Measurements from ENCODE around the gene EPG5.

Gene EPG5

DNA sequence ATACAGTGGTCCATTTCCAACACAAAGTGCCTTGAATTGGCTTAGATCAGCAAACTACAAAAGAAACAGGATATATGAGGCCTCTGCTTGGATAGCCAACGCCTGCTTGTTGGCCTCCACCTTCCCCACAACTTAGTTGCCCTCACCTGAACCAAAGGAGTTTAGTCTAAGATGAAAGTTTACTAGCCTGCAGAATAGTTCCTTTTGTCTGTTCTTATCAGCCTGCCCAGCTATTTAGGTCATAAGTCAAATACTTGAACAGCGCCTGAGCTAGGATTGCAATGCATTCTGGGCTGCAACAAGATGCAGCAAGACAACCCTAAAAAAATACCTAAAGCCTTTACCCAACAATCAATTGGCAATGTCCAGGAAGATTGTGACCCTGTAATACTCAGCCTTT, 13.1 kb upstream of the EPG5 start:
- H3K9me3 ChIP-seq (ENCODE audit: insufficient read depth, low read length) = no peaks in the 10 kb centered on the region
- no peaks in the 10 kb centered on the region for H3K36me3 ChIP-seq (ENCODE audit: low read length)
- H3K9ac ChIP-seq (ENCODE audit: low read length) = no peak overlapping the region
- H3K27me3 ChIP-seq (ENCODE audit: low read length) = no peaks in the 10 kb centered on the region
- no peaks in the 10 kb centered on the region for H3K79me2 ChIP-seq (ENCODE audit: insufficient read depth, low read length)
- no peaks in the 10 kb centered on the region for H3K9me2 ChIP-seq (replicated peaks; ENCODE audit: insufficient read depth, low read length)
- no peak overlapping the region for H3K4me2 ChIP-seq (ENCODE audit: low read depth, low read length, poor library complexity, severe bottlenecking)
- H2AFZ ChIP-seq (ENCODE audit: low read depth, low read length, severe bottlenecking) = no peak overlapping the region
- TF ChIP-seq, protein P1, sequence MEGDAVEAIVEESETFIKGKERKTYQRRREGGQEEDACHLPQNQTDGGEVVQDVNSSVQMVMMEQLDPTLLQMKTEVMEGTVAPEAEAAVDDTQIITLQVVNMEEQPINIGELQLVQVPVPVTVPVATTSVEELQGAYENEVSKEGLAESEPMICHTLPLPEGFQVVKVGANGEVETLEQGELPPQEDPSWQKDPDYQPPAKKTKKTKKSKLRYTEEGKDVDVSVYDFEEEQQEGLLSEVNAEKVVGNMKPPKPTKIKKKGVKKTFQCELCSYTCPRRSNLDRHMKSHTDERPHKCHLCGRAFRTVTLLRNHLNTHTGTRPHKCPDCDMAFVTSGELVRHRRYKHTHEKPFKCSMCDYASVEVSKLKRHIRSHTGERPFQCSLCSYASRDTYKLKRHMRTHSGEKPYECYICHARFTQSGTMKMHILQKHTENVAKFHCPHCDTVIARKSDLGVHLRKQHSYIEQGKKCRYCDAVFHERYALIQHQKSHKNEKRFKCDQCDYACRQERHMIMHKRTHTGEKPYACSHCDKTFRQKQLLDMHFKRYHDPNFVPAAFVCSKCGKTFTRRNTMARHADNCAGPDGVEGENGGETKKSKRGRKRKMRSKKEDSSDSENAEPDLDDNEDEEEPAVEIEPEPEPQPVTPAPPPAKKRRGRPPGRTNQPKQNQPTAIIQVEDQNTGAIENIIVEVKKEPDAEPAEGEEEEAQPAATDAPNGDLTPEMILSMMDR (IDR thresholded peaks at IDR 0.05; ENCODE audit: insufficient read depth, low read length, poor library complexity, severe bottlenecking) = no peak
- TF ChIP-seq EZH2phosphoT487 (conservative IDR thresholded peaks at IDR 0.05; ENCODE audit: low read length) = no peak
- H3F3A ChIP-seq (ENCODE audit: insufficient read depth) = no peaks in the 10 kb centered on the region
- no peaks in the 10 kb centered on the region for H4K20me1 ChIP-seq (ENCODE audit: low read depth, low read length)
- H3K4me3 ChIP-seq (ENCODE audit: insufficient read depth, low read length, poor library complexity, severe bottlenecking) = no peak overlapping the region
- H3K27ac ChIP-seq (ENCODE audit: low read depth, low read length) = no peak overlapping the region

DNA sequence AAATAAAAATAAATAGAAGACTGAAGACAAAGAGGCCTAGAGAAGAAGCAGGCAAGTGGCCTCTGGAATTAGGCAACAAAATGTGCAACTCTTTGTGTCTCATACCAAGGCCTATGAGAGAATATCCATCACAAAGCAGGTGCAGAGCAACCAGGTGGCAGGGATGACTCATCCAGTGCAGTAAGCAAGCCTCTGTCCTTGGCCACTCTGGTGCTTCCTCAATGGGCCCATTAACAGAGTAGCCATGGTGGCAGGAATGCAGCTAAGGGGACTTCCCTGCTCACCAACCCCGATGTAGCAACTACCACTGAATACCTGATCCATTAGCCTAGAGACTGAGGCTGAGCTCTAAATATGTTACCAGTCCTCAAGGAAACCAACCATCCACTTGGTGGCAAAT, 11.0 kb upstream of the EPG5 start:
- Histone ChIP-seq H2AFZ (ENCODE audit: low read depth, low read length, severe bottlenecking) (no peak overlapping the region), H4K20me1 (ENCODE audit: low read depth, low read length) (no peaks in the 10 kb centered on the region), H3K36me3 (ENCODE audit: low read length) (no peaks in the 10 kb centered on the region), H3K4me2 (ENCODE audit: low read depth, low read length, poor library complexity, severe bottlenecking) (no peak overlapping the region), H3F3A (ENCODE audit: insufficient read depth) (no peaks in the 10 kb centered on the region), H3K9me2 (replicated peaks; ENCODE audit: insufficient read depth, low read length) (no peaks in the 10 kb centered on the region), H3K27me3 (ENCODE audit: low read length) (no peaks in the 10 kb centered on the region), H3K4me3 (ENCODE audit: insufficient read depth, low read length, poor library complexity, severe bottlenecking) (no peak overlapping the region), H3K9me3 (ENCODE audit: insufficient read depth, low read length) (no peaks in the 10 kb centered on the region), H3K79me2 (ENCODE audit: insufficient read depth, low read length) (no peaks in the 10 kb centered on the region), H3K9ac (ENCODE audit: low read length) (no peak overlapping the region), H3K27ac (ENCODE audit: low read depth, low read length) (no peak overlapping the region)
- no peak for TF ChIP-seq EZH2phosphoT487 (conservative IDR thresholded peaks at IDR 0.05; ENCODE audit: low read length)
- TF ChIP-seq, protein P1 (IDR thresholded peaks at IDR 0.05; ENCODE audit: insufficient read depth, low read length, poor library complexity, severe bottlenecking) = no peak

DNA sequence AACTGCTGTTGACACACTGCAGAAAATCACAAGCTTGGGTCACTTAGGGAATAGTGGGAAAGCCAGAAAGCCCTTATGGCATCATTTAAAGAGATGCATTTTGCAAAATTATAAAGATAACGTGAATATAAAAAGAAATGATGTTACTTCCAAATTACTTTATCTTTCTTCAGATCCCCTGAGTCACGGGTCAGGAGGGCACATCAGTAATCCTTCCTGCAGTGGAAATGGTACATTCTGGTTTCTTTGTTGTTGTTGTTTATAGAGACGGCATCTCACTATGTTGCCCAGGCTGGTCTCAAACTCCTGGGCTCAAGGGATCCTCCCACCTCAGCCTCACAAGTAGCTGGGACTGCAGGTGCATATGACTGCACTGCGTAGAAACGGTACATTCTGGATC, 9.8 kb upstream of the EPG5 start:
- Histone ChIP-seq H3K4me3 (ENCODE audit: insufficient read depth, low read length, poor library complexity, severe bottlenecking) (no peak overlapping the region), H3K27ac (ENCODE audit: low read depth, low read length) (no peak overlapping the region), H3K36me3 (ENCODE audit: low read length) (no peaks in the 10 kb centered on the region), H3K79me2 (ENCODE audit: insufficient read depth, low read length) (no peaks in the 10 kb centered on the region), H3K27me3 (ENCODE audit: low read length) (no peaks in the 10 kb centered on the region), H3K9ac (ENCODE audit: low read length) (no peak overlapping the region), H3K4me2 (ENCODE audit: low read depth, low read length, poor library complexity, severe bottlenecking) (no peak overlapping the region), H3F3A (ENCODE audit: insufficient read depth) (no peaks in the 10 kb centered on the region), H2AFZ (ENCODE audit: low read depth, low read length, severe bottlenecking) (no peak overlapping the region), H3K9me3 (ENCODE audit: insufficient read depth, low read length) (no peaks in the 10 kb centered on the region), H4K20me1 (ENCODE audit: low read depth, low read length) (no peaks in the 10 kb centered on the region), H3K9me2 (replicated peaks; ENCODE audit: insufficient read depth, low read length) (no peaks in the 10 kb centered on the region)
- TF ChIP-seq, protein P1 (IDR thresholded peaks at IDR 0.05; ENCODE audit: insufficient read depth, low read length, poor library complexity, severe bottlenecking) = no peak
- no peak for TF ChIP-seq EZH2phosphoT487 (conservative IDR thresholded peaks at IDR 0.05; ENCODE audit: low read length)
